Measurements from ENCODE around the gene POLDIP2. TPM values are rescaled to one million over a fixed set of nuclear protein-coding genes. Genes with fewer than 3 reads are reported as not detected.

POLDIP2 gene
- total and polyA plus RNA-seq, 2 donors (not counting 1 experiment from before 2014, with no cell fraction given): 30.2 to 35.7 TPM

- Mint-ChIP-seq H3K4me1 (peaks cover 7% of the 10 kb centered on the region), H3K27me3 (no peaks in the 10 kb centered on the region), H3K4me3 (no peak overlapping the region), H3K9me3 (ENCODE audit: insufficient read depth) (no peaks in the 10 kb centered on the region), H3K27ac (no peak overlapping the region)
- ChIA-PET CTCF (no interaction called here), POLR2A (no interaction called here)
- no peak overlapping the region for H2AFZ ChIP-seq (ENCODE audit: insufficient read depth, low read depth, low read length, poor library complexity, severe bottlenecking)
- H4K20me1 ChIP-seq (ENCODE audit: control insufficient read depth, insufficient read depth, low read length, poor library complexity, severe bottlenecking): peaks cover 9% of the 10 kb centered on the region
- H3K4me2 ChIP-seq (replicated peaks; ENCODE audit: low read depth, low read length, poor library complexity, severe bottlenecking): no peak overlapping the region
- no peak overlapping the region for H3K9ac ChIP-seq (ENCODE audit: low read length)
- peaks cover 13% of the 10 kb centered on the region for H3K79me2 ChIP-seq (ENCODE audit: control insufficient read depth, insufficient read depth, low read length)
- TF ChIP-seq EZH2 (IDR thresholded peaks at IDR 0.05; ENCODE audit: borderline replicate concordance, insufficient read depth, low read depth, low read length, poor library complexity, severe bottlenecking): no peak
- TF ChIP-seq CTCF (IDR thresholded peaks at IDR 0.05): no peak
- H3K36me3 ChIP-seq (replicated peaks in 1 of 2; ENCODE audit: control extremely low read depth in 1 of 2, control insufficient read depth in 1 of 2, extremely low read depth in 1 of 2, insufficient read depth in 2 of 2, low read length in 1 of 2): peaks cover 0 to 47% of the 10 kb centered on the region in 2 experiments
- intact Hi-C loops (cut with micrococcal nuclease): no loop called here
- 100% methylated on average over 1 of the region's 3 CpGs for WGBS (ENCODE audit: insufficient coverage)
- H3K27ac ChIP-seq (ENCODE audit: low read length in 2 of 2): no peak overlapping the region
- H3K4me1 ChIP-seq (ENCODE audit: control insufficient read depth in 2 of 2, insufficient read depth in 2 of 2, low read length in 2 of 2): no peaks in the 10 kb centered on the region
- H3K4me3 ChIP-seq (ENCODE audit: control extremely low read depth in 1 of 5, extremely low read depth in 1 of 5, insufficient read depth in 1 of 5, low read depth in 2 of 5, low read length in 4 of 5): no peak overlapping the region
- DNase-seq (no peak), ATAC-seq (ENCODE audit: low read depth) (no peak)
- no peaks in the 10 kb centered on the region for H3K27me3 ChIP-seq (replicated peaks in 1 of 4; ENCODE audit: control extremely low read depth in 1 of 4, control insufficient read depth in 3 of 4, insufficient read depth in 4 of 4, low read length in 3 of 4)
- no peaks in the 10 kb centered on the region for H3K9me3 ChIP-seq (ENCODE audit: control extremely low read depth in 1 of 3, control insufficient read depth in 2 of 3, insufficient read depth in 1 of 3, low read length in 2 of 3)
Observed at GRCh38 chr17:28327709-28328108, 29.6 kb downstream of the POLDIP2 start.

- H3K4me3 ChIP-seq (ENCODE audit: control extremely low read depth in 1 of 5, extremely low read depth in 1 of 5, insufficient read depth in 1 of 5, low read depth in 2 of 5, low read length in 4 of 5): no peak overlapping the region
- ChIA-PET POLR2A (no interaction called here), CTCF (no interaction called here)
- H3K27me3 Mint-ChIP-seq: no peaks in the 10 kb centered on the region
- DNase-seq (no peak), ATAC-seq (ENCODE audit: low read depth) (no peak)
- H3K4me3 Mint-ChIP-seq: no peak overlapping the region
- peaks cover 7% of the 10 kb centered on the region for H3K79me2 ChIP-seq (ENCODE audit: control insufficient read depth, insufficient read depth, low read length)
- WGBS (ENCODE audit: insufficient coverage): 89% methylated on average over 4 of the region's 9 CpGs
- H3K27me3 ChIP-seq (replicated peaks in 1 of 4; ENCODE audit: control extremely low read depth in 1 of 4, control insufficient read depth in 3 of 4, insufficient read depth in 4 of 4, low read length in 3 of 4): no peaks in the 10 kb centered on the region
- no peak overlapping the region for H3K27ac ChIP-seq (ENCODE audit: low read length in 2 of 2)
- no peak for TF ChIP-seq EZH2 (IDR thresholded peaks at IDR 0.05; ENCODE audit: borderline replicate concordance, insufficient read depth, low read depth, low read length, poor library complexity, severe bottlenecking)
- no peak for TF ChIP-seq CTCF (IDR thresholded peaks at IDR 0.05)
- H3K9me3 ChIP-seq (ENCODE audit: control extremely low read depth in 1 of 3, control insufficient read depth in 2 of 3, insufficient read depth in 1 of 3, low read length in 2 of 3): no peaks in the 10 kb centered on the region
- no peaks in the 10 kb centered on the region for H3K4me1 ChIP-seq (ENCODE audit: control insufficient read depth in 2 of 2, insufficient read depth in 2 of 2, low read length in 2 of 2)
- no peak overlapping the region for H3K4me2 ChIP-seq (replicated peaks; ENCODE audit: low read depth, low read length, poor library complexity, severe bottlenecking)
- H4K20me1 ChIP-seq (ENCODE audit: control insufficient read depth, insufficient read depth, low read length, poor library complexity, severe bottlenecking): peaks cover 4% of the 10 kb centered on the region
- no peaks in the 10 kb centered on the region for H3K9me3 Mint-ChIP-seq (ENCODE audit: insufficient read depth)
- intact Hi-C loops (cut with micrococcal nuclease): no loop called here
- H2AFZ ChIP-seq (ENCODE audit: insufficient read depth, low read depth, low read length, poor library complexity, severe bottlenecking): no peak overlapping the region
- H3K27ac Mint-ChIP-seq: no peak overlapping the region
- H3K9ac ChIP-seq (ENCODE audit: low read length): no peak overlapping the region
- peaks cover 0 to 45% of the 10 kb centered on the region in 2 experiments for H3K36me3 ChIP-seq (replicated peaks in 1 of 2; ENCODE audit: control extremely low read depth in 1 of 2, control insufficient read depth in 1 of 2, extremely low read depth in 1 of 2, insufficient read depth in 2 of 2, low read length in 1 of 2)
- peaks cover 5% of the 10 kb centered on the region for H3K4me1 Mint-ChIP-seq
Observed at GRCh38 chr17:28327031-28327607, 30.2 kb downstream of the POLDIP2 start.
